ENCODE data around the gene ETDC.
"Not testable (repeated sequence)": the region's sequence is repeated elsewhere in the genome, so short reads cannot be mapped to it uniquely, and the experiment has no call there.

The ETDC gene

GRCh38 chrX:135309430-135309923 lies at the start of gene ETDC:
Gene ETDC (plus strand): TSS chrX:135309480. CDS start chrX:135309480, 0 bp downstream.
- no peak for DNase-seq

GRCh38 chrX:135260976-135261375 lies 48.3 kb upstream of the ETDC start:
- not testable (repeated sequence) for DNase-seq

- not testable (repeated sequence) for DNase-seq
Observed at GRCh38 chrX:135263376-135263775, 45.9 kb upstream of the ETDC start.

- DNase-seq = no peak
Observed at GRCh38 chrX:135264206-135264605, 45.1 kb upstream of the ETDC start.

- no peak for DNase-seq
Observed at GRCh38 chrX:135273162-135273561, 36.1 kb upstream of the ETDC start.

GRCh38 chrX:135275973-135276372 lies 33.3 kb upstream of the ETDC start:
- no peak for DNase-seq

GRCh38 chrX:135287266-135287823 lies 21.9 kb upstream of the ETDC start:
- DNase-seq = no peak

- DNase-seq = peak; percentile 56
Observed at GRCh38 chrX:135295238-135295943, 13.9 kb upstream of the ETDC start.

- DNase-seq = no peak
Observed at GRCh38 chrX:135295944-135296305, 13.4 kb upstream of the ETDC start.

GRCh38 chrX:135302269-135302873 lies 6.9 kb upstream of the ETDC start:
- no peak for DNase-seq

GRCh38 chrX:135304741-135305140 lies 4.5 kb upstream of the ETDC start:
- no peak for DNase-seq

GRCh38 chrX:135307171-135307570 lies 2.1 kb upstream of the ETDC start:
- no peak for DNase-seq

- no peak for DNase-seq
Observed at GRCh38 chrX:135308345-135308855, 880 bp upstream of the ETDC start.

- no peak for DNase-seq
Observed at GRCh38 chrX:135315864-135316263, 6.6 kb downstream of the ETDC start.

- no peak for DNase-seq
Observed at GRCh38 chrX:135324463-135324862, 15.2 kb downstream of the ETDC start.

- not testable (repeated sequence) for DNase-seq
Observed at GRCh38 chrX:135325036-135325818, 15.9 kb downstream of the ETDC start.

GRCh38 chrX:135327299-135327698 lies 18.0 kb downstream of the ETDC start:
- DNase-seq = peak; percentile 71

GRCh38 chrX:135328421-135329005 lies 19.2 kb downstream of the ETDC start:
- no peak for DNase-seq

GRCh38 chrX:135330706-135331105 lies 21.4 kb downstream of the ETDC start:
- DNase-seq = no peak

- no peak for DNase-seq
Observed at GRCh38 chrX:135331525-135331924, 22.2 kb downstream of the ETDC start.

GRCh38 chrX:135340831-135341230 lies 31.6 kb downstream of the ETDC start:
- DNase-seq = peak; percentile 61

GRCh38 chrX:135345107-135345589 lies 35.9 kb downstream of the ETDC start:
- DNase-seq = peak; percentile 74

- DNase-seq = no peak
Observed at GRCh38 chrX:135346975-135347374, 37.7 kb downstream of the ETDC start.

Data from EL (cell line).